GM10847 (cell line): ENCODE measurements around the gene CRB3.

ENCODE experiments used
- POLR2A ChIP-seq: IDR thresholded peaks from 2 replicates; pipeline ENCODE4 v1.6.1; 2011; ENCODE audit not compliant: insufficient read length; ENCODE audit errors: extremely low read depth

CRB3 gene

DNA sequence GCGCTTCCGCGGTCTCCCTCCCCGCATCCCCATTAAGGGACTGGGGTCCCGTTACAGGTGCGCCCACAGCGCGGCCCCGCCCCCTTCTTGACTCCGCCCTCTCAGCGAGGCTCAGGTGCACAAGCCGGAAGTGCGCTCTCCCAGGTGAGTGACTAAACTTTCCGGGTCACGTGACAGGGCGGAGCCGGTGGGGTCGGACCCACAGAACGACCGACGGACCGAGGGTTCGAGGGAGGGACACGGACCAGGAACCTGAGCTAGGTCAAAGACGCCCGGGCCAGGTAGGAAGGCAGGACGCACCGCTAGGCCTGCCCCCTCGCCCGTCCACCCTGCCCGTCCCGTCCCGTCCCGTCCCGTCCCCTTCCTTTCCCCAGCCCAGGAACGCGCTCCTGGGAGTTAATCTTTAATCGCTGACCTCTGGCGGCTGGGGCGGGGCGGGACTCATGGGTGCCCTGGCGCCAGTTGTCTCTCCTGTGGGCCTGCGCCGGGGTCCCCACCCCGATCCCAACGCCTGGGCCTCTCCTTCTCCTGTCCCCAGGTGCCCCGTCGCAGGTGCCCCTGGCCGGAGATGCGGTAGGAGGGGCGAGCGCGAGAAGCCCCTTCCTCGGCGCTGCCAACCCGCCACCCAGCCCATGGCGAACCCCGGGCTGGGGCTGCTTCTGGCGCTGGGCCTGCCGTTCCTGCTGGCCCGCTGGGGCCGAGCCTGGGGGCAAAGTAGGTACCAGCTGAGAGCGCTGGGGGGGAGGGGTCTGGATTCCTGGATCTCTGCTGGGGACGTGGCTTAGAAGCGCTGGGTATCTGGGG is at the start of gene CRB3:
TSS of gene CRB3 (plus strand) at position 202 of the 804 bp plus-strand sequence. CDS start at position 633, 431 bp downstream.
- no peak for TF ChIP-seq POLR2A

DNA sequence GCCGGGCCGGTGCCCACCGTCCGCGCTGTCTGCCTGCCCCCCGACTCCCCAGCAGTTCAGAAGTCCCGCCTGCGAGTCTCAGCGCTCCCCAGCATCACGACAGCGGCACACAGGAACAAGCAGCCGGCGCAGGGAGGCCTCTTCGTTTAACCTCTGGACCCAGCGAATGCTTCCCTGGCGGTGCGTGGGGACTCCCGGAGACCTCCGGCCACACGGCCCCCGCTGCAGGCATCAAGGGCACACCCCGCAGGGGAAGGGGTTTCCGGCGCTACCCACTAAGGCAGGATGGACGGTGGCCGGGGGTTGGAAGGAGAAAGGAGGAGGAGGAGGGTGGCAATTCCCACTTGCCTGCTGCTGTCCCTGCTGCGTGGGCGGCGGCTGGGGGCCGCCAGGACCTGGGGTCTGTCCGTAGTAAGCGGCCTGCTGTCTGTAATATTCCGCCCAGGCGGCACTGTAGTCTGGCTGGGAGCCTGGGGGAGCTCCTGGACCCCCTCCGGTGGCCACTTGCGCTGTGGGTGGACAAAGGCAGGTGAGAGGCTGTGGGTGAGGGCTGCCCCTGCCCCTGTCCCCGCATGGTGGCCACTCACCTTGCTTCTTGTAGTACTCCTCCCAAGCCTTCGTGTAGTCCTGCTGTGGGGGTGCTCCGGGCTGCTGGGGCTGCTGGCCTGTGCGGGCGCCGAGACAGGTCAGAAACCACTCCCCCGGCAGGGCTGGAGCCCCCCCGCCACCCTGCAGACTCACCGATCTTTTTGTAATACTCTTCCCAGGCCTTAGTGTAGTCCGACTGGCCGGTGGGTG is 49.1 kb upstream of the CRB3 start:
- TF ChIP-seq POLR2A = no peak

DNA sequence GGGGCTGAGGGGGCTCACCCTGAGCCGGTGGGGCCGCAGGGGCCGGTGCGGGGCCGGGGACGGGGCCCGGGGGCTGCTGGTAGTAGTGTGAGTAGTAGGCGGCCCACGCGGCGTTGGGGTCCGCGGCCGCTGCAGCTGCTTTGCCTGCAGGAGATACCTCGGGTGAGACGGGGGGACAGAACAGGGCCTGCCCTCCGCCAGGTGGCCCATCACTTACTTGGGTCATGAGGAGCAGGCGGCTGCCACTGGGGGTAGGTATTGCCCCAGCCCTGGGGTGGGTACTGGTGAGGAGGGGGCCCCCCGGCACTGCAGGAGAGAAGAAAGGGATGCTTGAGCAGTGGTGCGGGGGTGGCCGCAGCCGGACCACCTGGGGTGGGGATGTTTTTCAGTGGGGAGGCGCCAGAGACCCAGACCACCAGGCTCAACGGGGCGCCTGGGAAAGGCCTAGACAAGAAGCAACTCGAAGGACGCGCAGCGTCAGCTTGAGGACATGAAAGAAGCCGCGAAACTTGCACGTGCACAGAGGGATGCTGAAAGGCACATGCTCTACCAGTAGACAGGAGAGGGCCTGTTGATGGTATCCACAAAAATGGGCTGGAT is 48.4 kb upstream of the CRB3 start:
- TF ChIP-seq POLR2A = no peak

DNA sequence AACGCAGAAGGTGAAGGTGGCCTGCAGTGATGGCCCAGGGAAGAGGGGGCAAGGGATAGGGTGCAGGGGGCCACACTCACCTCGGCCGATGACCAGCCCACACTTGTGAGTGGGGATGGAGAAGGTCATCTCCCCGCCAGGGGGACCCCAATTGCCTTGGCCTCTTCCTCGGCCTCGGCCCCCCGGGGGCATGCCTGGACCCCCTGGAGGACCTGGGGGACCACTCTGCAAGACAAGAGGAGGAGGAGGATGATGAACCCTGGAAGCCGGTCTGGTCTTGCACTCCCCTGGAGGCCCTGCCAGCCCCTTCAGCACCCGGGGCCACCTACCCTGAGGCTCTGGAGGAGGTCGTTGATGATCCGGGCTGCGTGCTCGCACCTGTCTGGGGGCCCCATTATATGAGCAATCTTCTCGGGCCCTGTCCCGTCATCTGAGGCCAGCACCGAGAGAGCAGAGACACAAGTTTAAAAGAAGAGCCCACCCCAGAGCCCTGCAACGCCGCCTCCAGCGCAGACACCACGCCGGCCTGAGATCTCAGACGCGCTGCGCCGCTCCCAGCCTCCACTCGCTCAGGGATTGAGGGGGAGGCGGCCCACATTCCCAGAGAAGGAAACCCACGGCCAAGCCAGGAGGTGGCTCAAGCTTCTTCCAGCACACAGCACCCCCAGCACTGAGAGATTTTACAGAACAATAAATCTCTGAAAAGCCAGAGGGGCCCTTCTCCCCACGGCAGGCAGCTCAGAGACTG is 47.2 kb upstream of the CRB3 start:
- TF ChIP-seq POLR2A = no peak

DNA sequence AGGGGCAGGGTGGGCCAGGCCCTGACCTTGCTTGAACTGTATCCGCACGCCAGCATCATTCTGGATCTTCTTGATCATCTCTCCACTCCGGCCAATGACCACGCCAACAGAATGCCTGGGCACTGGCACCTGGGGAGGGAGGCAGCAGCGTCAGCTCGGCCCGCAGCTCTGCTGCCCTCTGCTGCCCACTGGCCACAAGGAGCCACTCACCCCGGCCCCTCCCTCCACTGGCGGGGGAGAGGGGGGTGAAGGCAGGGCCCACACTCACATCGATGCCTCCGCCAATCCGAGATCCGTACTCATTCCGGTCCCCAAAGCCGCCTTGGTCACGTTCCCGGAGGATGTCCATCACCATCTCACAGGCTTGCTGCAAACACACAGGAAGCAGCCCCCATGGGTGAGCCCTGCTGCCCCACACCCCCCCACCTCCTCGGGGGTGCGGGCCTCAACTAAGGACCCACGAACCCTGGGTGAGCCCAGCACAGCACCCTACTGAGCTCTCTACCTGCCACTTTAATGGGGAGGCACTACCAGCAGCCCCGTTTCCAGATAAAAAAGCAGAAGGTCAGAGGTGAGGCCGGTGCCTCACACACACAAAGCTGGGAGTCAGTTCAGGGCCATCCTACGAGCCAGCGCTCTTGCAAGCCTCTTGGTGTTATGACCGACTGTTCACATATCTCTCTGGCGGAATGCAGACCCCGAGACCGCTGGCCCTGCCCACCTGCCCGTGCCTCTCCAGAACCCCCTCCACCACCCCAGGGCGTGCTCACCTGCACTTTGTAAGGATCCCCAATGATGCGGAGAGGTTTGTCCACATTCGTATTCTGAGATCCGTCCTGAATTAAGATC is 46.1 kb upstream of the CRB3 start:
- TF ChIP-seq POLR2A = no peak

- no peak for TF ChIP-seq POLR2A
These were observed 45.5 kb upstream of the CRB3 start for GRCh38 chr19:6418562-6418932.

GRCh38 chr19:6421075-6422014 is 42.7 kb upstream of the CRB3 start:
- TF ChIP-seq POLR2A = no peak

DNA sequence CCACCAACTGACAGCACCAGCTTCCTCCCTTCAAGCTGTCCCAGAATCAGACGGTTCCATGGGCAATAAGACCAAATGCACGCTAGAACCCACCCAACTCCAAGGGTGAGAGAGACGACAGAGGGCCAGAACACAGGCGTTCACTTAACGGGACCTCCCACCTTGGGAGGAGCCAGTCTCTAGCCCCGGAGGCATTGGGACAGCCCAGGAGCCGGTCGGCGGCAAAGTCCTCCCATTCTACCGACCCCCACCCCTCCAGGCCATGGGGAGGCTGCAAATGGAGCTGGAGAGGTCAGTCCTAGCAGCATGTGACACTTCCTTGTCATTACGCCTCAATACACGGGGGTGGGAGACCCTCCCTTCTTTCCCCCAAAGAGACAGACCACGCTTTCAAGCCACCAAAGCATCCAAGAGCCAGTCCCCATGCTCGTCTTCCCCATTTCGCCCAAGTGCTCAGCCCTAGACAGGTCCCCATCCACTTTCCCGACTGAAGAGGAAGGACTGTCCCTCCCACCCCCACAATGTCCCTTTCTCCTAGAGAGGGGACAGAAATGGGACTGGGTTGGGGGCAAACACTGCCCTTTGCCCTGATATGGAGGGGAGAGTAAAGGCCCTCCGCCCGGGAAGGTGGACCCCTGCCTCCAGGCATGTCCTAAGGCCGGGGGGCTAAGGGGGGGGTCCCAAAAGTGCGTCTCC is 40.4 kb upstream of the CRB3 start:
- no peak for TF ChIP-seq POLR2A

GRCh38 chr19:6424195-6424938 is 39.7 kb upstream of the CRB3 start, which contains the start of gene KHSRP:
Gene KHSRP, minus strand, starts transcription at chr19:6424811. Its CDS starts 110 bp downstream, at chr19:6424701.
- TF ChIP-seq POLR2A = peak; percentile 73

DNA sequence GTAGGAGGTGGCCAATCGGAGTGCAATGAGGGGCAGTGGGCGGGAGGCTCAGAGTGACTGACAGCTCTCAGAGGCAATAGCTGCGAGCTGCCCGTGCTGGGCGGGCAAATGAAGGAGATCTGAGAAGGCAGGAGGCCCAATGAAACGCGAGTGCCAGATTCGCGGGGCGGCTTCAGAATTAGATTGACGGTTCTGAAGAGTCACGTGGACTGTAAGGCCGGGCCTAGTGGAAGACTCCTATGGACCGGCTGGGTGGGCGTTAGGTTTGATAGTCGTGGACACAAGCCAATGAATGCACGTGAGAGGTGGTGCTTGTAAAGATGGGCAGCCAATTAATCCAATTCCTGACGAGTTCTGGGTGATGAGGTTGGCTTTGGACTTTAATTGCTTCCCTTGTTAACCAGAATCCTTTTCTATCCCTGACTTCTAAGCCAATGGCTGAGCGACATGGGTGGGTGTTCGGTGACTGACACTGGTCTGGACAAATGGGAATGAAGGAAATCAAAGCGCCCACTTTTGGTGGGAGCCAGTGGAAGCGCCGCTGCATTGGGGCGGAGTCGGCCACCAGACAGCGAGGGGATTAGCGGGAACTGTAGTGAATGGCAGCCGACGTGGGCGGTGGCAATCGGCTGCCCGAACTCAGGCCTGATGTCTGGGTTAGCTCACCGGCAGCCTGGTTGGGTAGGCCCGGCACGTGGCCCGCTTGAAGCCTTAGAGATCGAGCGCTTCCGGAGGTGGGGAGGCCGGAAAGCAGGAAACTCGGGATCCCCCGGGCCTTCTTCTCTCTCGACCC is 38.9 kb upstream of the CRB3 start:
- TF ChIP-seq POLR2A = peak; percentile 48
